Measurements from ENCODE around the gene KEL. TPM values are rescaled to one million over a fixed set of nuclear protein-coding genes. Genes with fewer than 3 reads are reported as not detected.
A peak's percentile ranks its signal among the peaks of the same experiment; 100 is the strongest.

KEL gene
- total RNA-seq, 1 donor from 2014 or later = not detected

GRCh38 chr7:142950235-142950634 is 11.9 kb downstream of the KEL start:
- Histone ChIP-seq H3K36me3 (ENCODE audit: control insufficient read depth, insufficient read depth, low read length) (no peaks in the 10 kb centered on the region), H3K4me3 (ENCODE audit: low read depth, low read length) (no peak overlapping the region), H3K27me3 (ENCODE audit: control insufficient read depth, insufficient read depth, low read length) (no peaks in the 10 kb centered on the region)
- DNase-seq (ENCODE audit: low read depth) = no peak
- TF ChIP-seq CTCF (IDR thresholded peaks at IDR 0.05; ENCODE audit: insufficient read depth, low read length, severe bottlenecking) = no peak
- no peak for FAIRE-seq

GRCh38 chr7:142948603-142949002 is 13.6 kb downstream of the KEL start:
- FAIRE-seq (no peak), DNase-seq (ENCODE audit: low read depth) (no peak)
- TF ChIP-seq CTCF (IDR thresholded peaks at IDR 0.05; ENCODE audit: insufficient read depth, low read length, severe bottlenecking) = no peak
- Histone ChIP-seq H3K36me3 (ENCODE audit: control insufficient read depth, insufficient read depth, low read length) (no peaks in the 10 kb centered on the region), H3K4me3 (ENCODE audit: low read depth, low read length) (no peak overlapping the region), H3K27me3 (ENCODE audit: control insufficient read depth, insufficient read depth, low read length) (no peaks in the 10 kb centered on the region)

DNA sequence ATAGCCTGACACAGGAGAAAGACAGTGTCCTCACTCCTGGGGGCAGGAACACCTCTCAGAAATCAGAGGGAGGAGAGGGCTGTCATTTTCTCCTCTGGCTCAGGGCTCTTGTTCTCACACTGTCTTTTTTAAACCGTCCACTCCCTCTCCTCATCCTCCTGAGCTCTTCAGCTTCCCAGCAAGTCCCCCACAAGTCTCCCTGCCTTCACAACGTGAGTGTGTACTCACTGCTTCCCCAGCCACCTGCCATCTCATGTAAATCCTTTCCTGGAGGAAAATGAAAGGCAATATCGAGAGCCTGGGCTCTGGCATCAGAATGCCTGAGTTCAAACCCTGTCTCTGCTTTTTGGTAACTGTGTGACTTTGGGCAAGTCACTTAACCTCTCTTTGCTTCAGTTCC is 17.2 kb downstream of the KEL start:
- Histone ChIP-seq H3K27me3 (ENCODE audit: control insufficient read depth, insufficient read depth, low read length) (no peaks in the 10 kb centered on the region), H3K36me3 (ENCODE audit: control insufficient read depth, insufficient read depth, low read length) (no peaks in the 10 kb centered on the region), H3K4me3 (ENCODE audit: low read depth, low read length) (no peak overlapping the region)
- FAIRE-seq (no peak), DNase-seq (ENCODE audit: low read depth) (no peak)
- no peak for TF ChIP-seq CTCF (IDR thresholded peaks at IDR 0.05; ENCODE audit: insufficient read depth, low read length, severe bottlenecking)

DNA sequence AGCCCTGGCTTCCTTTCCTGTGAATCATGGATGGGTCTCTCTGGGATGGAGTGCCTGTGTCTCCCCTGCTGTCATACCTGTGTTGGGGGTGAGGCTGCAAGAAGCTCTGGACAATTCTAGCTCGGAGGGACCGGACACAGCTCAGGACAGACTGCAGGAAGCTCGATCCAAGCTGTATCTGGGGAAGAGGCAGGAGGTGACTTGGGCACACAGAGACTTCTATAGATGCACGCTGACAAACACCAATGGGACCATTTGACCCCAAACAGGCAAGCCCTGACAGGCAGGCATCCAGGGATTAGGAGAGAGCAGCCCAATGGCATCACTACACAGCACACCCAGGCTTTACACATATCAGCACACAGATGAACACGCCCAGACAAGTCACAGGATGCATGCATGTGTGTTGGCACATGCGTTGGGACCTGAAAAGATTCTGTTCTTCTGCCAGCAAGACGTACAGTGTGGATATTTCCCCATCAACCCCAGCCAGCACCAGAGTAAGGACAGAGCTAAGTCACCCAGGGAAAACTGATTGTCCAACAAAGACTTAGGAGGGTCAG is 18.4 kb downstream of the KEL start:
- no peaks in the 10 kb centered on the region for H3K27me3 ChIP-seq (ENCODE audit: control insufficient read depth, insufficient read depth, low read length)
- peak; percentile 96 for FAIRE-seq
- H3K4me3 ChIP-seq (ENCODE audit: low read depth, low read length) = no peak overlapping the region
- no peak for TF ChIP-seq CTCF (IDR thresholded peaks at IDR 0.05; ENCODE audit: insufficient read depth, low read length, severe bottlenecking)
- H3K36me3 ChIP-seq (ENCODE audit: control insufficient read depth, insufficient read depth, low read length) = no peaks in the 10 kb centered on the region
- peak; percentile 97 for DNase-seq (ENCODE audit: low read depth)

DNA sequence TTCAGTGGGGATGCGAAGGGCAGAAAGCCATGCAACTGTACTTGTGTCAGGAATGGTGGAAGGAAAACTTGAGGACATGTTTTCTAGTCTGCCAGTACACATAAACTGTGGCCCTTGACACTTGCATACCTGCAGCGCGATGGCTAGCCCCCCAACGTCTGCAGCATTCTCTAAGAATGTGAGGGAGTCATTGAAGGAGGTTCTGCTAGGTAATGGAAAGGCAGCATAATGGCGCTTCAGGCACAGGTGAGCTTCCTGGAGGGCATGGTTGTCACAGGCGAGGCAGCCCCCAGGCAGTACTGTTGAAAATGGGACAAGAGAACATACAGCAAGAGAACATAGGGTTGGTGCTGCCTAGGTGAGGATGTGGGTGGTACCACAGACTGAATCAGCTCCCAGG is 19.4 kb downstream of the KEL start:
- DNase-seq (ENCODE audit: low read depth) = no peak
- FAIRE-seq = no peak
- TF ChIP-seq CTCF (IDR thresholded peaks at IDR 0.05; ENCODE audit: insufficient read depth, low read length, severe bottlenecking) = no peak
- Histone ChIP-seq H3K27me3 (ENCODE audit: control insufficient read depth, insufficient read depth, low read length) (no peaks in the 10 kb centered on the region), H3K36me3 (ENCODE audit: control insufficient read depth, insufficient read depth, low read length) (no peaks in the 10 kb centered on the region), H3K4me3 (ENCODE audit: low read depth, low read length) (no peak overlapping the region)

GRCh38 chr7:142941541-142941940 is 20.6 kb downstream of the KEL start:
- no peak for FAIRE-seq
- Histone ChIP-seq H3K4me3 (ENCODE audit: low read depth, low read length) (no peak overlapping the region), H3K36me3 (ENCODE audit: control insufficient read depth, insufficient read depth, low read length) (no peaks in the 10 kb centered on the region), H3K27me3 (ENCODE audit: control insufficient read depth, insufficient read depth, low read length) (no peaks in the 10 kb centered on the region)
- TF ChIP-seq CTCF (IDR thresholded peaks at IDR 0.05; ENCODE audit: insufficient read depth, low read length, severe bottlenecking) = no peak
- DNase-seq (ENCODE audit: low read depth) = no peak

Measured in bronchial epithelial cell (primary cell).